Measurements from ENCODE around the gene MCM9.
"Not testable (repeated sequence)": the region's sequence is repeated elsewhere in the genome, so short reads cannot be mapped to it uniquely, and the experiment has no call there.

The MCM9 gene

DNA sequence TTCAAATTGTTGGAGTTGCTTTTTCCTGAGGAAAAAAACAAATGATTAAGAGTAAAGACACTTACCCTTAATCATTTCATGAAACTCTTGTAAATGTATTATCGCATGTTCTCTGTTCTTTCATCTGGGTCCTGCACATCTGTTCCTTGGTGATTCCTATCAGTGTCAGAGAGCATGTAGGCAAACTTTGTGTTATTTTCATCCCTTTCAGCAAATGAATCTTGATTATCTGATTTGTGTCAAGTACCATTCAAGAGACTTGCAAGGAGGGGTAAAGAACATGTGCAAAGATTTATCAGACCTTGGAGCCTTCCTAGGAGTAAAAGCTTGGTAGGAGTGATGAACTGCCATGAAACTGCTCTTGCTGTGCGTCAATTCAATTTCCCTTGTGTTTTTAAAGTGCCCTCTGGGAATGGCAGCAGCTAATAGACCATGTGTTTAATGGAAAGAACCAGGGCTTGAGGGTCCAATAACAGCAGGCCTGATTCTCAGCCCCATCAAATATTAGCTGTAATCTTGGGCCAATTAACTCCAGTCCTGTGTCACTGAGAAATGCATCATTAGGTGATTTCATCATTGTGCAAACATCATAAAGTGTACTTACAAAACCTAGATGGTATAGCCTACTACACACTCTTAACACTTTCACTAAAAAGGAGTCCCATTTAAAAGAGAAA, 164.7 kb downstream of the MCM9 start:
- no peak for DNase-seq (ENCODE audit: low read depth)

- no peak for DNase-seq (ENCODE audit: low read depth)
Observed at GRCh38 chr6:118768904-118769325, 166.0 kb downstream of the MCM9 start.

- no peak for DNase-seq (ENCODE audit: low read depth)
Observed at GRCh38 chr6:118768441-118768840, 166.5 kb downstream of the MCM9 start.

- DNase-seq (ENCODE audit: low read depth), result not testable (repeated sequence)
Observed at GRCh38 chr6:118765316-118765715, 169.6 kb downstream of the MCM9 start.

- no peak for DNase-seq (ENCODE audit: low read depth)
Observed at GRCh38 chr6:118764766-118765165, 170.2 kb downstream of the MCM9 start.

Data from stromal cell of bone marrow (primary cell).